ENCODE data around the gene TTLL8.

TTLL8 gene

DNA sequence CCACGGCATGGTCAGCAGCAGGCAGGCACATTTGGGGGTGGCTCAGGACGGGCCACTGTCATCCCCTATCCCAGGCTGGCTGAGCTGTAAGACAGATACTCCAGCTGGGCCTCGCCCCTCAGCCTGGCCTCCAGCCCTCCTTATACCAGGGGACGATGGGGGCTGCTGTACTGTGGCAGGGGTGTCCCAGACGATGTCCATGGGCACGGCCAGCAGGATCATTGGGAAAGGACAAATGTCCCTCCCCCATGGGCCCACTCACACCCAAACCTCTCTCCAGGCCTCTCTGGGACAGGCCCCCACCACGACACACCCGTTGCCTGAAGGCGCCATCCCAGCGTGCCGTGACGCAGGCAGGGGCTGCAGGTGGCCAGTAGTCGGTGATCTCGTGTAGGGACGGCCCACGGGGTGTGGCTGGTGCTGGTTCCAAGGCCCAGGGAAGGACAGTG lies 44.0 kb downstream of the TTLL8 start:
- Histone ChIP-seq H3K4me3 (ENCODE audit: low read depth, low read length) (no peak overlapping the region), H3K9ac (ENCODE audit: low read depth, low read length) (no peak overlapping the region), H3K27me3 (ENCODE audit: control insufficient read depth, insufficient read depth, low read length) (peaks cover 71% of the 10 kb centered on the region), H3K4me1 (ENCODE audit: control insufficient read depth, insufficient read depth, low read length) (no peaks in the 10 kb centered on the region), H3K36me3 (ENCODE audit: control insufficient read depth, insufficient read depth, low read length) (no peaks in the 10 kb centered on the region), H3K9me3 (ENCODE audit: control insufficient read depth, insufficient read depth, low read length) (no peaks in the 10 kb centered on the region), H3K27ac (ENCODE audit: low read depth, low read length) (no peak overlapping the region)

GRCh38 chr22:50012211-50013181 lies 45.6 kb downstream of the TTLL8 start, which contains the start of gene IL17REL:
Gene IL17REL, minus strand, starts transcription at chr22:50012765. Its CDS starts 119 bp downstream, at chr22:50012646.
- H3K4me3 ChIP-seq (ENCODE audit: low read depth, low read length) = no peak within 1 kb of the TSS
- H3K9ac ChIP-seq (ENCODE audit: low read depth, low read length) = no peak within 1 kb of the TSS
- H3K27ac ChIP-seq (ENCODE audit: low read depth, low read length) = no peak within 1 kb of the TSS
- H3K36me3 ChIP-seq (ENCODE audit: control insufficient read depth, insufficient read depth, low read length) = no peaks in the 10 kb centered on the region
- peaks cover 64% of the 10 kb centered on the region for H3K27me3 ChIP-seq (ENCODE audit: control insufficient read depth, insufficient read depth, low read length)
- H3K4me1 ChIP-seq (ENCODE audit: control insufficient read depth, insufficient read depth, low read length) = peaks cover 4% of the 10 kb centered on the region; the same call in 1 of the 2 replicates
- H3K9me3 ChIP-seq (ENCODE audit: control insufficient read depth, insufficient read depth, low read length) = no peaks in the 10 kb centered on the region

GRCh38 chr22:50011447-50012210 lies 46.5 kb downstream of the TTLL8 start:
- H3K27ac ChIP-seq (ENCODE audit: low read depth, low read length) = no peak overlapping the region

GRCh38 chr22:50010676-50011446 lies 47.2 kb downstream of the TTLL8 start:
- Histone ChIP-seq H3K27me3 (ENCODE audit: control insufficient read depth, insufficient read depth, low read length) (peaks cover 57% of the 10 kb centered on the region), H3K4me1 (ENCODE audit: control insufficient read depth, insufficient read depth, low read length) (peaks cover 4% of the 10 kb centered on the region; the same call in 1 of the 2 replicates), H3K9ac (ENCODE audit: low read depth, low read length) (no peak overlapping the region), H3K27ac (ENCODE audit: low read depth, low read length) (no peak overlapping the region), H3K9me3 (ENCODE audit: control insufficient read depth, insufficient read depth, low read length) (no peaks in the 10 kb centered on the region), H3K36me3 (ENCODE audit: control insufficient read depth, insufficient read depth, low read length) (no peaks in the 10 kb centered on the region), H3K4me3 (ENCODE audit: low read depth, low read length) (peak overlapping the region; percentile 21; the same call in 1 of the 2 replicates)

More at GRCh38 chr22:50011447-50012210, 46.5 kb downstream of the TTLL8 start:
- H3K36me3 ChIP-seq (ENCODE audit: control insufficient read depth, insufficient read depth, low read length) = no peaks in the 10 kb centered on the region
- H3K9me3 ChIP-seq (ENCODE audit: control insufficient read depth, insufficient read depth, low read length) = no peaks in the 10 kb centered on the region
- no peak overlapping the region for H3K9ac ChIP-seq (ENCODE audit: low read depth, low read length)
- H3K4me3 ChIP-seq (ENCODE audit: low read depth, low read length) = no peak overlapping the region
- H3K27me3 ChIP-seq (ENCODE audit: control insufficient read depth, insufficient read depth, low read length) = peaks cover 63% of the 10 kb centered on the region
- peaks cover 4% of the 10 kb centered on the region; the same call in 1 of the 2 replicates for H3K4me1 ChIP-seq (ENCODE audit: control insufficient read depth, insufficient read depth, low read length)

- Histone ChIP-seq H3K36me3 (ENCODE audit: control insufficient read depth, insufficient read depth, low read length) (no peaks in the 10 kb centered on the region), H3K9me3 (ENCODE audit: control insufficient read depth, insufficient read depth, low read length) (no peaks in the 10 kb centered on the region), H3K27me3 (ENCODE audit: control insufficient read depth, insufficient read depth, low read length) (peaks cover 53% of the 10 kb centered on the region), H3K4me1 (ENCODE audit: control insufficient read depth, insufficient read depth, low read length) (peaks cover 4% of the 10 kb centered on the region; the same call in 1 of the 2 replicates), H3K27ac (ENCODE audit: low read depth, low read length) (no peak overlapping the region), H3K4me3 (ENCODE audit: low read depth, low read length) (no peak overlapping the region), H3K9ac (ENCODE audit: low read depth, low read length) (no peak overlapping the region)
Observed at GRCh38 chr22:50009765-50010675, 48.1 kb downstream of the TTLL8 start.

GRCh38 chr22:50009251-50009650 lies 48.8 kb downstream of the TTLL8 start:
- no peak overlapping the region for H3K27ac ChIP-seq (ENCODE audit: low read depth, low read length)
- no peak overlapping the region for H3K9ac ChIP-seq (ENCODE audit: low read depth, low read length)
- no peak overlapping the region for H3K4me3 ChIP-seq (ENCODE audit: low read depth, low read length)
- peaks cover 45% of the 10 kb centered on the region for H3K27me3 ChIP-seq (ENCODE audit: control insufficient read depth, insufficient read depth, low read length)
- no peaks in the 10 kb centered on the region for H3K9me3 ChIP-seq (ENCODE audit: control insufficient read depth, insufficient read depth, low read length)
- peaks cover 4% of the 10 kb centered on the region; the same call in 1 of the 2 replicates for H3K4me1 ChIP-seq (ENCODE audit: control insufficient read depth, insufficient read depth, low read length)
- H3K36me3 ChIP-seq (ENCODE audit: control insufficient read depth, insufficient read depth, low read length) = no peaks in the 10 kb centered on the region

GRCh38 chr22:50008151-50009040 lies 49.7 kb downstream of the TTLL8 start:
- H3K36me3 ChIP-seq (ENCODE audit: control insufficient read depth, insufficient read depth, low read length) = no peaks in the 10 kb centered on the region
- no peak overlapping the region for H3K9ac ChIP-seq (ENCODE audit: low read depth, low read length)
- peaks cover 4% of the 10 kb centered on the region; the same call in 1 of the 2 replicates for H3K4me1 ChIP-seq (ENCODE audit: control insufficient read depth, insufficient read depth, low read length)
- H3K4me3 ChIP-seq (ENCODE audit: low read depth, low read length) = no peak overlapping the region
- H3K27me3 ChIP-seq (ENCODE audit: control insufficient read depth, insufficient read depth, low read length) = peaks cover 36% of the 10 kb centered on the region
- no peaks in the 10 kb centered on the region for H3K9me3 ChIP-seq (ENCODE audit: control insufficient read depth, insufficient read depth, low read length)
- no peak overlapping the region for H3K27ac ChIP-seq (ENCODE audit: low read depth, low read length)

DNA sequence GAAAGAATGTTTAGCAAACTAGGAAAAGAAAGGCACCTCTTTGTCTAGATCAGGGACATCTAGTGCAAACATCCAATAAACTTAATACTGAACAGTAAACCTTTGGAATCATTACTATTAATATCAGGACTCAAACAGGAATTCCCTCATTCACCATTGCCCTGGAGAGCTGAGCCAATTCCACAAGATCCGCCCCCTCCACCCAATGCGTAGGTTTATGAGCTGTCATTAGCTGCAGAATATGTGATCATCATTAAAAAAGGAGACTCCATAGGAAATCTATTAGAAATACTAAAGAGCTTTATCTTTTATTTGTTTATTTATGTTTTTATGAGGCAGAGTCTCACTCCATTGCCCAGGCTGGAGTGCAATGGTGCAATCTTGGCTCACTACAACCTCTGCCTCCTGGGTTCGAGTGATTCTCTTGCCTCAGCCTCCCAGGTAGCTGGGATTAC lies 51.0 kb downstream of the TTLL8 start:
- H3K4me1 ChIP-seq (ENCODE audit: control insufficient read depth, insufficient read depth, low read length) = peaks cover 4% of the 10 kb centered on the region; the same call in 1 of the 2 replicates
- H3K27ac ChIP-seq (ENCODE audit: low read depth, low read length) = no peak overlapping the region
- H3K9me3 ChIP-seq (ENCODE audit: control insufficient read depth, insufficient read depth, low read length) = no peaks in the 10 kb centered on the region
- H3K27me3 ChIP-seq (ENCODE audit: control insufficient read depth, insufficient read depth, low read length) = peaks cover 23% of the 10 kb centered on the region
- no peaks in the 10 kb centered on the region for H3K36me3 ChIP-seq (ENCODE audit: control insufficient read depth, insufficient read depth, low read length)
- H3K9ac ChIP-seq (ENCODE audit: low read depth, low read length) = no peak overlapping the region
- H3K4me3 ChIP-seq (ENCODE audit: low read depth, low read length) = no peak overlapping the region

GRCh38 chr22:50004918-50005317 lies 53.2 kb downstream of the TTLL8 start:
- Histone ChIP-seq H3K4me1 (ENCODE audit: control insufficient read depth, insufficient read depth, low read length) (peaks cover 4% of the 10 kb centered on the region; the same call in 1 of the 2 replicates), H3K9me3 (ENCODE audit: control insufficient read depth, insufficient read depth, low read length) (no peaks in the 10 kb centered on the region), H3K27ac (ENCODE audit: low read depth, low read length) (no peak overlapping the region), H3K36me3 (ENCODE audit: control insufficient read depth, insufficient read depth, low read length) (no peaks in the 10 kb centered on the region), H3K27me3 (ENCODE audit: control insufficient read depth, insufficient read depth, low read length) (peaks cover 19% of the 10 kb centered on the region), H3K9ac (ENCODE audit: low read depth, low read length) (no peak overlapping the region), H3K4me3 (ENCODE audit: low read depth, low read length) (no peak overlapping the region)
